OCI-M1 (cell line): Measurements from ENCODE around the gene GNAT1.
"Not testable (repeated sequence)": the region's sequence is repeated elsewhere in the genome, so short reads cannot be mapped to it uniquely, and the experiment has no call there.

ENCODE experiments used
- DNase-seq: peaks from one replicate; lab custom pipeline; 2025; lab: John Stamatoyannopoulos, UW

The GNAT1 gene

DNA sequence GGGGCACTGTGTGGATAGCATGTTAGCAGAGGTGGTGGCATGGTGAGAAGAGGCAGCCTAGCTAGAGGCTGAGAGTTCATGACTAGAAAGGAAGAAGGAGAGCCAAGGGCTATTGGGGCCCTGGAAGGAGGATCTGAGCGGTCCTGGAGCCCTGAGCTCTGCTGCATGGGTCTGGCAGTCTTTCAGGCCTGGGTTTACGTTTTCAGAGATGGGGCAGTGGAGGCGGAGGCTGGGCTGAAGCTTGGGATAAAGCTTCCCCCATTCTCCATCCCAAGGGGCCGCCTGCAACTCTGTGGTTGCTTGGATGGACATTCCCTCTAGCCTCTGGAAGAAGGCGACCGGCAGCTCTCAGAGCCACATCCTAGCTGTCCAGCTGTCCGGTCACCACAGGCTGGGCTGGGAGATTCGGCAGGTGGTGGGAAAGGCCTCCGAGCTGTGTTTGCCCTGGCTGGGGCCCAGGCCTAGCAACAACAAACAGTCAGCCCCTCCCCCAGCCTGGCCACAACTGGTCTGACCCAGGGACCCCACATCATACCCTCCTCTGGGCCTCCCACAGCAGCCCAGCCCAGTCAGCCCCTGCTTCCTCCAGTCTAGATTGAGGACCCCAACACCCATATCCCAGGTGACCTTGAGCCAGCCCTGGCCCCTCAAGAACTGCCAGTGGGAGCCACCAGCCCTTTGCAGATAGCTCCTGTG lies 11.9 kb downstream of the GNAT1 start:
- no peak for DNase-seq

DNA sequence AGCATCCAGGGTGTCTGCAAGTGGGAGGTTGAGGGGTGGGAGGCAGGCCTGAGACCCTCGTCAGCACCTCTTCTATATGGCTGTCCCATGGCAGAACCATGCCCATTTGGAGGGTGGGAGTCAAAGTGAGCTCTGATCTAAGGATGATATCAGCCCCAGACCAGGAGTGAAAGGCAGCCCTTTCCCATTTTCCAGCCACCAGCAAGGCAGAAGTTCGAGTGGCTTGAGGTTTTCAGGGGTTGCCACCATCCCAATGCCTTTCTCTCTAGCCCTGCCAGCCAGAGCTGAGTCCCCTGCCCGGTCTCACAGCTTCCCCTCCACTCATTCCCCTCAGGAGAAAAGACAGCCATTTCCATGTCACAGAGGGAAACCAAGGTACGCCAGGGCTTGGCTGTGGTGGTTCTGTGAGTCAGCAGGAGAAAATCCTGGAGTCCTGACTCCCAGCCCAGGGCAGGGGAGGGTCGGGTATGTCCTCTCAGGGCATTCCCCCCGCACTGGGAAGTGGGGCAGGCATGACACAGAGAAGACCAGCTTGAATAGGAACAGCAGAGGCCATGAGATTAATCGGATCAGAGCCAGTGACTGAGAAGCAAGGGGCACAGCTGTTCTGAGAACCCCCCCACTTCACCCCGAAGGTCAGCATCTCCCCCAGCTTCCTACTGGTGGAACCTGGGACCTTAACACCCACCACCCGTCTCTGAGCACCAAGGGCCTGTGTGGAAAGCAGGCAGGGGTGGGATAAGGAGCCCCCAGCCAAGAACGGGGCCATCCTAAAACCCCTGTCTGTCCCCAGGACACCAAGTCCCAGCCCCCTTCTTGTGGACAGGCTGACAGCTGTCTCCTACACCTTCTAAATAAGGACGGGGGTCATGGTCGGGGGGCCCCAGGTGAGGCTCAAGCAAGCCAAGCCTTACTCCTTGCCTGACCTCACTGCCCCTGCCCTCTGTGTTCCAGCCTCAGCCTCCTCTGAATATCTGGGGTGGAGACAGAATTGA lies 12.7 kb downstream of the GNAT1 start:
- DNase-seq = no peak

DNA sequence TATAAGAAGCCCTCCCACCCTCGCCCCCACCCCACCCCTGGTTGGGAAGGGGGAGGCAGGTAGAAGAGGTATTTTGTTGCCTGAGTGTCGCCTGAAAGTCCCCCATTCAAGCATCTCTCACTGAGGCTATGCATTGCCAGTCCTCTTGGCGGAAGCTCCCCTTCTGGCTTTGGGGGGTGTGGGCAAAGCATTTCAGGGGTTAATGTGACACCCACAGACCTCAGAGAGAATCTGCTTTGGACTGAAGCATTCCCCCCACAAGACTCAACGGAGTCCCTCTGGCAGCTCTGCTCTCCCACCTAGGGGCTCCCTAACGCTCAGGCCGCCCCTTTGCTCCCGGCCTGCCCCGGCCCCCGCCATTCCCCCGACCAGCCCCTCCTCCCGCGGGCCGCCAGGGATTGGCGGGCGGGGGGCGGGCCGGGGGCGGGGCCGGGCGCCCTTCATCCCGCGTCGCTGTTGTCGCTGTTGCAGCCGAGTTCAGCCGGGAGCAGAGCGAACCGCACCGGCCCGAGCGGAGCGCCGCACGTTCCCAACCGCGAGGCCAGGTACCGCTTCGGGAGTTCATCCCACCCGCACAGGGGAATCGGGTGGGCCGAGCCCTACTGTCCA lies 13.5 kb downstream of the GNAT1 start, which contains the start of gene SLC38A3:
Gene SLC38A3 (plus strand): TSS at position 468 of the 609 bp plus-strand sequence. CDS start 8,929 bp downstream, outside the sequence.
- DNase-seq = no peak

DNA sequence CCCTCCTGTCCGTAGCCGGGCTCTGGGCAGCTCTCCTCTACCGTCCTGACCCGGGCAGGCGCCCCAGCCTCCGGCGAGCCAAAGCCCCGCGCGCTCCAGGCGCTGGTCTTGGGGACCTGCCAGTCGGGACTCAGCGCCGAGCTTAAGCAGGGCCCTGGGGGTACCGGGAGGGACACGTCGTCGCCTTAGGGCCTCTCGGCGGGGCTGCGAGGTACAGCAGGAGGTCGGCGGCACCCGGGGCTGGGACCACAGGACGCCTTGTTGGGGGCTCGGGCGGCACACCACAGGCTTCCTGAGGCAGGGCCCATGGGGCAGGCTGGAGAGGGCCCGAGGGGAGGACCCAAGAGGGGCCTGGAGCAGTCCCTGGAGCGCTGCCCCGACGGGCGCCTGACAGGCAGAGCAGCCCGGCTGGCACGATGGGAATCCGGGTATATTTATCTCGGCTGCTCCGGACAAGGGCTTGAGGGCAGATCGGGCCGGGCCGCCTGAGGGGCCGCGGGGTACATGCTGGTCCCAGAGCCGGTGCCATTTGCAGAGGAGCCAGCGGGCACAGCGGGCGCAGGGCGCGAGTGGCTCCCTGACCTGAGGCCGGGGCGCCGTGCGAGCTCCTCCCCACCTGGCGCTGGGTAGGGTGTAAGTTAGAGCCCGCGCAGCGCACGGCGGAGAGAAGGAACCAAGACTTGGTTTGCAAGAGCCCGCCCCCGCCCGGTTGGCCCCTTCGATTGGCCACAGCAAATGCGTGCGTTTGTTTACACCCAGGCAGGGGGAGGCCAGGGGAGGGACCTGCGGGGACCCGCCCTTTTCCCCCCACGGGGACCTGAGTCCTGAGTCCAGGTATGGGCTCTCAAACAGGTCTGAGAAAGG lies 14.2 kb downstream of the GNAT1 start:
- DNase-seq = no peak

DNA sequence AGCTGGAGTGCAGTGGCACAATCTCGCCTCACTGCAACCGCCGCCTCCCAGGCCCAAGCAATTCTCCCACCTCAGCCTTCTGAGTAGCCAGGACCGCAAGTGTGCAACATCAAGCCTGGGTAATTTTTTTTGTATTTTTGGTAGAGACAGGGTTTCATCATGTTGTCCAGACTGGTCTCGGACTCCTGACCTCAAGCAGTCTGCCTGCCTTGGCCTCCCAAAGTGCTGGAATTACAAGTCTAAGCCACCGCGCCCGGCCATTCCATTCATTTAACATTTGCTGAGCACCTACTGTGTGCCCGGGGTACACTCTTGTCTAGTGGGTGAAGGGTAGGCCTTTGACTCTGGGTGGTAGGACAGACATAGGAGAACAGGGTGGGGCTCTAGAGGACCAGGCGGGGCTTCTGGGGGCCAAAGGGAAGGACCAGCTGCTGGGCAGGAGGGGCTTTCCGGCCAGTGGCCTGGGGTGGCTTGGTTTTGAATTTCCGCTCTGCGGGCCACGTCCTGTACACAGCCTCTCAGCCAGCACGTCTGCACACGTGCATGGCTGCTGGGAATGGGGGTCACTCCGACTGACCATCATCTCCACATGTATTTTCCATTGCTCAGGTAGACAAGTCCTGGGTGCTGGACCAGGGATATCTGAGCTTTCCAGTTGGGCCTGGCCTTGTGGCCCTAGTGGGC lies 16.1 kb downstream of the GNAT1 start:
- no peak for DNase-seq

DNA sequence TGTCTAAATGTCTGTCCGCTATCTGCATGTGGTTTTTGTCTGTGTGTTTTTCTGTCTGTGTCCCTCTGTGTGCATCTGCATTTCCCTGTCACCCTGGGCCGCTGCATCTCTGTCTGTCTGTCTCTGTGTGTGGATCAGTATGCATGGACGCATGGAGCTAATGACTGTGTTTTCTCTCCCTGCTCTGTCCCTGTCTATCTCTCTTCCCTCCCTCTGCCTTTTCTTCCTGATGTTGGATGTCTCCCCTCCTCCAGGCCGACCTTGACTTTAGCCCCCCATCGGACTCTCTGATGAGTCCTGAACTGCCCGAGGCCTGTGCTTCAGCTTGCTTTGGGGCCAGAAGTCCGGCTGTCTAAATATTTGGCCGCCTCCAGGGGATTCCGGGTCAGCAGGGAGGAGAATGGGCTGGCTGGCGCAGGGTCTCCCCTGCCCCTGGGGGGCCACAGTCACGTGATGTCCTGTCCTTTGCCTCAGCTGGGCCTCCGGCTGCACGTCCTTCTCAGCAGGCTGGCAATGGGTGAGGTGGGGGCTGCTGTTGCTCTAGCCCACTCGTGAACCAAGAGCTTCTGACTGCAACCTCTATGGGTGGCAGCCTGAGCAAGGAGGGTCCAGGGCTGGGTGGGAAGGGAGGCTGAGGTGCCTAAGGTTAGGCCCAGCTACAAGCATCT lies 17.4 kb downstream of the GNAT1 start:
- no peak for DNase-seq

DNA sequence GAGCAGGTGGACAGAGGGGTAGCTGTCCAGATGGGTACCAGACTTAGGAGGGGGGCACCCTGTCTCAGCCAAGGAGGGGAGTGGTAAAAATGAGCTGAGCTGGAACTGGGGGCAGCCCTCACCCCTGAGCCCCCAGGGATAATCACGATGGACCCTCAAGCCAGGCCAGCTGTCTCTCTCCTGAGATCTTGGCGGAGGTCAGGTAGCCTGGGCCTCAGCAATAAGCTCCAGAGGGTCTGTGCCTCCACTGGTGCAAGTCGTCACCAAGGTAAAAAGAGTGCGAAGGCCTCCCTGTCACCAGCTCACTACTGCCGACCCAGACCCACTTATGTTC lies 18.7 kb downstream of the GNAT1 start:
- DNase-seq = no peak

DNA sequence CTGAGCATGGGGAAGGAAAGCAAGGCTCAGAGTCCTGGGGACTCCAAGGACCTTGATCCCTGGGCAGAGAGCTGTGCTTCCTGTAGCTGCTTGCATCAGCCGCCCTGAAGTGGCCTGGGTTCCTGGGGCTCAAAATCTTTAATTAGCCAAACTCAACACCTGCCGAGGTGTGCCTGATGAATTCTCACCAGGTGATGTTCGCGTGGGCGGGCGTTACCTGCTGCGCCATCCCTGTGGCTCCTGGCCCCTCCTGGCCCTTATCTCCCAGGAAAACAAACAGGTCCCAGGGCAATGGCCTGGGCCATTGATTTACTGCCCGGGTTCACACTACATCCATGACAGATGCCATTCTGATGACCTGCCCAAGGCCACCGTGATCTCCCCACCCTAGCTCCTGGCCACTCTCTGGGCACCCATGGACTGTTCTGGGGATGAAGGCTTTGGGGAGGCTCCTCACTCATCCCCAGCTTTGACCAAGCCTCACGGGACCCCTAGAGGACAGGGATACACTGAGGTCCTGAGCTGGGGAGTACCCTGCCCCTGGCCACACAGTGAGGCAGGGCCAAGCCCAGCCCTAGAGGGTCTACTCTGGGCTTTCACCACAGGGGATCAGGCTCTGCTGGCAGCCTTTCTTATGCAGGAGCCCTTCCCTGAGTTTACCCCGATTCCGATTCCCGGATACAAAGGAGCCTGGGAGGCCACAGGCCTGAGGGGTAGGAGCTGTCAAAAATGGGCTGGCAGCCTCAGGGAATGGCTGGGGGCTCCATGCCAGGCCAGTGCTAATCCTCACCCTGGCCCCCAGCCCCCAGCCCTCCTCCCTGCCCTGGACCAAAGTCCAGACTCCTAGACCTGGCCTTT lies 19.3 kb downstream of the GNAT1 start:
- no peak for DNase-seq

DNA sequence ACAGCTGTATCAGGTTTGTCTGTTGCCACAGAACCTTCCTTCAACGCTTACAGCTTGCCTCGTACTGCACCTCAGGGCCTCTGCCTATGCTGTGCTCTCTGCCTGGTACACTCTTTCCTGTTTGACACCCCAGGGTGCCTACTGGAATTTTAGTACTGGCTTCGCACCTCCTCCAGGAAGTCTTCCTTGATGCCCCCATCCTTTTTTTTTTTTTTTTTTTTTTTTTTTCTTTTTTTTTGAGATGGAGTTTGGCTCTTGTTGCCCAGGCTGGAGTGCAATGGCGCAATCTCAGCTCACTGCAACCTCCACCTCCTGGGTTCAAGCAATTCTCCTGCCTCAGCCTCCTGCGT lies 19.9 kb downstream of the GNAT1 start:
- DNase-seq = not testable (repeated sequence)

DNA sequence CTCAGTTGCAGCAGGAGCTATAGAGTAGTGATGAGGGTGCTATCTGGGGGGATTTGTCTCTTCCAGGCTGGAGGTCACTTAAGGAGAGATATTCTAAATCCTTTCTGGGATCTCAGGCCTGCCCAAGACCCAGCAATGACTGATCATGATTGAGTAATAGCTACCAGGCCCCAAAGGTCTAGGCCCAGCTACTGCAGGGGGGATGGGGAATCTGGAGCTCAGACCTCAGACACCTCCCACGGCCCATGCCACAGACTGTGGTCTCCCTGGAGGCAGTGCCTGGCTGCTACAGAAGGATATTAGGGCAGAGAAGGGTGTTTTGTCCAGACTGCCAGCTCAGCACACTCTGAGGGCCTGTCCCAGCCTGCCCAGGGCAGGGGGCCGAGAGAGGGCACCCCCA lies 20.5 kb downstream of the GNAT1 start:
- DNase-seq = peak; percentile 36

DNA sequence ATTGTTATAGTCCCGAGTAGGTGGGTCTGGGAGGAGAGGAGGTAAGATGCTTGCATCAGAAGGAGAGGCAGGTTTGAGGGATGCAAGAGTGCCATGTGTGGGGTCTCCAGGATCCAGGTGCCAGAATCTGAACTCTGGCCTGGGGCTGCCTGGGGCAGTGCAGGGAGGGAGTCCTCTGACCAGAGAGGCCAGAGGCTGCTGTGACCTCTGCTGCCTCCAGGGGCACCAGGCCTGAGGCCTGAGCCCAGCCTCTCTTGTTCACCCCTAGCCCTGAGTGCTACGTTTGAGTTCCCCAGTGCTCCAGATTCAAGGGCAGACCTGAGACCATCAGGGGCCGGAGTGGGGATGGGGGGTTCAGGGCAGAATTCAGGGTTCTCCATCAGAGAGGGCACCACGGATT lies 21.1 kb downstream of the GNAT1 start:
- DNase-seq = no peak

DNA sequence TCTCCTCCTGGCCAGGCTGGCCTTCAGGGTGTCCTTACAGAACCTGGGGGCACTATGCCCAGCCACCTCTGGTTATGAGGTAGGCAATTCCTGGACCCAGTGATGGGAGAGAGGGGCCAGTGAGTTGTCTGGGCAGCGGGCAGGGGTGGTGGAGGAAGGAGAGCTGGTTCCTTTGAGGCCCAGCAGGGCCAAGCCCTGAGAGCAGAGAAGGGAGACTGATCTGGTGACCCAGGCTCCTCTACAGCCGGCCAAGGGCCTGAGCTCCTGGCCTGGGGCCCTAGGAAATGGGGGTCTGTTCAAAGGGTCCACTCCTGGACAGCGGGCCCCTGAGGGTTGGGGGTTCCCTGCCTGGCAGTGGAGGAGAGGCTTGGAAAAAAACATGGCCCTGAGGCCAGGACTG lies 21.6 kb downstream of the GNAT1 start:
- no peak for DNase-seq

DNA sequence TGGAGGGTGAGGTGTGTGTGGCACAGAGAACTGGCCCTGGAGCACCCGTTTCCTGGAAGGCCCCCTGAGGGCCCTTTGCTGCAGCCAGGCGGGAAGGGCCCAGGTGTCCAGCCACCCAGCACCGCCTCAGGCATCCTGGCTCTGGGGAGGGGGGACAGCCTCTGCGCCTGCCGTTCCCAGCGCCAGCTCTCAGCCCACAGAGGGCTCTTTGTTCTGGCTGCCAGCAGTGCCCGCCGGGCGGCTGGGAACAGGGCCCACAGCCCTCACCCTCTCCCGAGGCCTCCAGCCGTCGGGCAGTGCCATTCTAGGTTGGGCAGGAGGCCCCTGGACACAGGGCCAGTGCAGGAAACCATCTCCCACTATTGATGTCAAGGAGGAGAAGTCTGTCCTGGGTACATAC lies 22.0 kb downstream of the GNAT1 start:
- no peak for DNase-seq

DNA sequence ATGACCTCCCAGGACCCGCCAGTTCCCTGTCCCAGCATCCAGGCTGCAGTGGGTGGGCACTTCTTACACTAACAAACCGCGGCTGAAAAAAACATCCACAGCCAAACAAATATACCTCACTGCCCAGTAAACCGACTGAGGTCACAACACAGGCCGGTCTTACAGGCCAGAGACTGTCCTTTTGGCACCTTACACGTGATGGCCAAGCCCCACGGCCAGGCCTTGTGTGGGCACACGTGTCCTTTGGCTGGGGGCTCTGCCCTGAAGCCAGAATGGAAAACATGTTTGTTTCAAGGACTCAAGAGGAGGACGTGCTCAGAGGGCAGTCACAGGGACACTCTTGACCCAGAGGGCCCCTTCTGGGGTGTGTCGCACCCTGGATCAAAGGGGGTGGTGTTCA lies 23.4 kb downstream of the GNAT1 start:
- DNase-seq = no peak

DNA sequence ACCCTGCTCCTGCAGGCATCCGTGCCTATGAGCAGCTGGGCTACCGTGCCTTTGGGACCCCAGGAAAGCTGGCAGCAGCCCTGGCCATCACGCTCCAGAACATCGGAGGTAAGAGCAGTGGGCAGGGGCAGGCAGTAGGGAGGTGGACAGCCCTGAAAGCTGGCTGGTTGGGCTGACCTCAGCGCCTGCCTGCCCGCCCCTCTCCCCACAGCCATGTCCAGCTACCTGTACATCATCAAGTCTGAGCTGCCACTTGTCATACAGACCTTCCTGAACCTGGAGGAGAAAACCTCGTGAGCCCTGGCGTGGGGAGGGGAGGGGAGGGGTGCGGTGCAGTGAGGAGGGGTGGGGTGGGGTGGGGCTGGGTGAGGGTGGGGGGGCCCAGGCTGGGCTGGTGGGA lies 24.1 kb downstream of the GNAT1 start:
- DNase-seq = no peak

DNA sequence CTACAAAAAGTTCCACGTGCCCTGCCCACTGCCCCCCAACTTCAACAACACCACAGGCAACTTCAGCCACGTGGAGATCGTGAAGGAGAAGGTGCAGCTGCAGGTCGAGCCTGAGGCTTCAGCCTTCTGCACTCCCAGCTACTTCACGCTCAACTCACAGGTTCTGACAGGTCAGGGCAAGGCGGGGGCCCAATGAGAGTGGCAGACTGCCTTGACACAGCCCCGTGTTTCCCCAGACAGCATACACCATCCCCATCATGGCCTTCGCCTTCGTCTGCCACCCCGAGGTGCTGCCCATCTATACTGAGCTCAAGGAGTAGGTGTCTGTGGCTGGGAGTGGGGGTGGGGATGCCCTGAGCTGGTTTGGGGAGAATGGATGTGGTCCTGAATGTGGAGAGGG lies 26.3 kb downstream of the GNAT1 start:
- no peak for DNase-seq

DNA sequence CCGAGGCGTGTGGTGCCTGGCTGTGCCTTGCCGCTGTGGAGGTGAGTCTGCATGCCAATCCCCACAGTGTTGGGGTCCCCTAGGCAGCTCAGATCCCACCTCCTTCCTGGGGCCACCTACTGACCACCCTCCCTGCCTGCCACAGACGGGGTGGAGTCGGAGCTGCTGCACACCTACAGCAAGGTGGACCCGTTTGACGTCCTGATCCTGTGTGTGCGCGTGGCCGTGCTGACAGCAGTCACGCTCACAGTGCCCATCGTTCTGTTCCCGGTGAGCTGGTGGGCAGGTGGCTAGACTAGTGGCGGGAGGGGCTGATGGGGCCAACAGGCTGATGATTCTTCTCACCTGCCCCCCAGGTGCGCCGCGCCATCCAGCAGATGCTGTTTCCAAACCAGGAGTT lies 27.0 kb downstream of the GNAT1 start:
- no peak for DNase-seq

DNA sequence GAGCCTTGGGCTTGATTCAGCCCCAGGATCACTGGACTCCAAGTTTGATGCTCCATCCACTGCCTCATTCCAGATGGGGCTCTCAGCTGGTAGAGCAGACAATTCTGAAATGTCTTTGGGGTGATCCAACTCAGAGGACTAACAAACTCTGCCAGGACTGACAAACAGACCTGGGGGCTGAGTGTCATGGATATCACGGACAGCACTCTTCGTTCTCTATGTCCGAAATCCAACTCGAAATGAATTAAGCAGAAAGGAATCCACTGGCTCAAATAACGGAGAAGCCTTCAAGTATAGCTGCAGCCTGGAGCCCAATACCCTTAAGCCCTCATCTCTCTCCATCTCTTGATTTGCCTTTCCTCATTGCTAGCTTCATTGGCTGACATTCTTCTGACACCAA lies 27.9 kb downstream of the GNAT1 start:
- no peak for DNase-seq

DNA sequence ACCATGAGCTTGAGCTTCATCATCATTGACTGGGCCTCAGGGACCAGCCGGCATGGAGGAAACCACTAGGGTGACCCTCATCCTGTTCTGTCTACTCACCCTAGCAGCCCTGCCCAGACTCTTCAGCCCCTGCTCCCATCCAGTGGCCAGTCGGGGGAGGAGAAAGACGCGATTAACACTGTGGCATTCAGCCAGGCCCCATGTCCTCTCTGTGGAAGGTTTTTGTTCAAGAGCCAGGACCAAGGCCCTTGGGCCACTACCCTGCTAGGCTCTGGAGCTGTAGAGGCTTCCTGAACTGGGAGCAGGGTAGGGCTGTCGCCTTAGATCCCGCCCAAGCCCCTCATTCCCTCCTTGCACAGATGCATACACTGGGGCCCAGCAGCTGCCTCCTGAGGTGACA lies 28.7 kb downstream of the GNAT1 start:
- DNase-seq = no peak

DNA sequence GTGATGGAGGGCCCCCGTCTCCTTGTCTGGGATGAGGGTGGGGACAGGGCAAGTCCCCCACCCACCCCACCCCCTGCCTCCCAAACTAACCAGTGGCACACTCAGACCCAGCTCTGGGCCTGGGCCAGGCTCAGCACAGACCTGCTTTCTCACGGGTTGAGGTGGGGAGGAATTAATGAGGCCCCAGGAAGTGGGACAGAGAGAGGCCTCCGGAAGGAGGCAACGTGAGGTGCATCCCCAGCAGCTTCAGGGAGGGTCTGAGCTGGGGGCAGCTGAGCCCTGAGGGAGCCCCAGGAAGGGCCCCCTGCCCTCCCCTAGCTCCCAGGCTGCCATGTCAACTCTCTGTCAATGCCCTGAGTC lies 29.6 kb downstream of the GNAT1 start:
- no peak for DNase-seq
